Measurements from ENCODE around the gene FAM25G. TPM values are rescaled to one million over a fixed set of nuclear protein-coding genes. Genes with fewer than 3 reads are reported as not detected.

FAM25G gene
- total RNA-seq, 1 donor from 2014 or later: not detected

DNA sequence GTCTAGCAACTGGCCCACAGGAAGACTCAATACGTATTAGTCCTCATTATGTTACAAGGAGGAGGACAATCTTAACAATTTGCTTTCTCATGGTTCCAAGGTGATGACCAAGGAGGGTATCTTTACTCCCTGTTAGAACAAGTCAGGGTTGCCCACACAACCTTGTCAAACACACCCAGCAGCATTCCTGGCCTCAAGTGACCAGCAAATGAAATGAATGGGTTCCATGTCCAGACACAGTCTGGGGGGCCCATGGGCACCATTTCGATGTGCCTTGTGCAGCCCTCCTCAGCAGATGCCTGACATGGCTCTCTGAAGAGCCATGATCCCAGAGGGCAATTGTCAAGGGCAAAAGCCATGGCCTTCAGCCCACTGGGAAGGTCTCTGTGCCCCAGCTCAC, 48.4 kb downstream of the FAM25G start:
- H3K36me3 Mint-ChIP-seq (ENCODE audit: unreplicated experiment): peaks cover 16% of the 10 kb centered on the region
- peaks cover 11% of the 10 kb centered on the region for H3K9me3 Mint-ChIP-seq (ENCODE audit: unreplicated experiment)

DNA sequence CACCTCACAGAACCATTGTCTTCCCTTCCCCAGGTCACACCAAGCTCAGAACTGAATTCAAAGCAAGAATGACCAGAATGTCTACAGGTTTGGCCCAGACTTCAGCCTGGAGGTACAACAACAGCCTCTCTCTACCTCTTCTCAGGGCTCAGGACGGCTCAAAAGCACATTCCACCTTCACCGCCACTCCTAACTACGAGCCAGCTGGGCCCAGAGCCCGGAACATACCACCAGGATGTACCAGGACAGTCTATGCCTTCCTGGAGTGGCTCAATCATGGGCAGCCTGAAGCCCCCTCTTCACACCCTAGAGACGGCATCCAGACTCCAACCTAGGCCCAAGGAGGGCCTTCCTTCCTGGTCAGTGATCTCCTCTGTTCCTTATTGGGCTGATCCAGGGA, 49.1 kb downstream of the FAM25G start:
- H3K27me3 Mint-ChIP-seq (ENCODE audit: unreplicated experiment): peaks cover 4% of the 10 kb centered on the region
- no peaks in the 10 kb centered on the region for H3K4me1 Mint-ChIP-seq (ENCODE audit: low read depth, unreplicated experiment)
- no peak overlapping the region for H3K4me3 Mint-ChIP-seq (ENCODE audit: unreplicated experiment)
- TF ChIP-seq, protein P1, sequence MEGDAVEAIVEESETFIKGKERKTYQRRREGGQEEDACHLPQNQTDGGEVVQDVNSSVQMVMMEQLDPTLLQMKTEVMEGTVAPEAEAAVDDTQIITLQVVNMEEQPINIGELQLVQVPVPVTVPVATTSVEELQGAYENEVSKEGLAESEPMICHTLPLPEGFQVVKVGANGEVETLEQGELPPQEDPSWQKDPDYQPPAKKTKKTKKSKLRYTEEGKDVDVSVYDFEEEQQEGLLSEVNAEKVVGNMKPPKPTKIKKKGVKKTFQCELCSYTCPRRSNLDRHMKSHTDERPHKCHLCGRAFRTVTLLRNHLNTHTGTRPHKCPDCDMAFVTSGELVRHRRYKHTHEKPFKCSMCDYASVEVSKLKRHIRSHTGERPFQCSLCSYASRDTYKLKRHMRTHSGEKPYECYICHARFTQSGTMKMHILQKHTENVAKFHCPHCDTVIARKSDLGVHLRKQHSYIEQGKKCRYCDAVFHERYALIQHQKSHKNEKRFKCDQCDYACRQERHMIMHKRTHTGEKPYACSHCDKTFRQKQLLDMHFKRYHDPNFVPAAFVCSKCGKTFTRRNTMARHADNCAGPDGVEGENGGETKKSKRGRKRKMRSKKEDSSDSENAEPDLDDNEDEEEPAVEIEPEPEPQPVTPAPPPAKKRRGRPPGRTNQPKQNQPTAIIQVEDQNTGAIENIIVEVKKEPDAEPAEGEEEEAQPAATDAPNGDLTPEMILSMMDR (IDR thresholded peaks at IDR 0.05; ENCODE audit: partially characterized antibody, unreplicated experiment): no peak
- no peak overlapping the region for H3K27ac Mint-ChIP-seq (ENCODE audit: unreplicated experiment)
- no peak for DNase-seq
- peaks cover 16% of the 10 kb centered on the region for H3K36me3 Mint-ChIP-seq (ENCODE audit: unreplicated experiment)
- H3K9me3 Mint-ChIP-seq (ENCODE audit: unreplicated experiment): peaks cover 11% of the 10 kb centered on the region

More for the DNA sequence above, 48.4 kb downstream of the FAM25G start:
- no peaks in the 10 kb centered on the region for H3K4me1 Mint-ChIP-seq (ENCODE audit: low read depth, unreplicated experiment)
- H3K27me3 Mint-ChIP-seq (ENCODE audit: unreplicated experiment): peaks cover 5% of the 10 kb centered on the region
- H3K4me3 Mint-ChIP-seq (ENCODE audit: unreplicated experiment): no peak overlapping the region
- TF ChIP-seq, protein P1 (IDR thresholded peaks at IDR 0.05; ENCODE audit: partially characterized antibody, unreplicated experiment): no peak
- DNase-seq: no peak
- no peak overlapping the region for H3K27ac Mint-ChIP-seq (ENCODE audit: unreplicated experiment)

DNA sequence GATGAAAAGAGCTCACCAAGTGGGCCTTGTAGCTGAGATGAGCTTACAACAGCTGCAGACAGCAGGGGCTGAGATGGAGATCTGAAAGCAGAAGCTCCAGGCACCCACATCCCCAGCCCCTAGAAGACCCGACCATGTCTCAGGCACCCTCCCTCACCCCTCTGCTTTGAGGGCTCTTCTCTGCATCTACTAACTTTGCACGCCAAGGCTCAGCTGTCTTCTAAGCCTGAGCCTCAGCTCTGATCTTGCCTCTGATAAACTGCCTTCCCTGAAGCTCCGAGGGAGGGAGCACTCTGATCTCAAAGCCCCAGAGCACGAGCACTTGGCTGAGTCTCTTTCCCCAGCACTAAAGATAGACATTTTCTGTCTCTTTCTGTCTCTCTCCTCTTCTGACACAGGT, 49.6 kb downstream of the FAM25G start:
- Mint-ChIP-seq H3K27me3 (ENCODE audit: unreplicated experiment) (peaks cover 4% of the 10 kb centered on the region), H3K27ac (ENCODE audit: unreplicated experiment) (no peak overlapping the region), H3K9me3 (ENCODE audit: unreplicated experiment) (peaks cover 11% of the 10 kb centered on the region), H3K36me3 (ENCODE audit: unreplicated experiment) (peaks cover 16% of the 10 kb centered on the region), H3K4me1 (ENCODE audit: low read depth, unreplicated experiment) (no peaks in the 10 kb centered on the region), H3K4me3 (ENCODE audit: unreplicated experiment) (no peak overlapping the region)
- TF ChIP-seq, protein P1 (IDR thresholded peaks at IDR 0.05; ENCODE audit: partially characterized antibody, unreplicated experiment): no peak
- no peak for DNase-seq

DNA sequence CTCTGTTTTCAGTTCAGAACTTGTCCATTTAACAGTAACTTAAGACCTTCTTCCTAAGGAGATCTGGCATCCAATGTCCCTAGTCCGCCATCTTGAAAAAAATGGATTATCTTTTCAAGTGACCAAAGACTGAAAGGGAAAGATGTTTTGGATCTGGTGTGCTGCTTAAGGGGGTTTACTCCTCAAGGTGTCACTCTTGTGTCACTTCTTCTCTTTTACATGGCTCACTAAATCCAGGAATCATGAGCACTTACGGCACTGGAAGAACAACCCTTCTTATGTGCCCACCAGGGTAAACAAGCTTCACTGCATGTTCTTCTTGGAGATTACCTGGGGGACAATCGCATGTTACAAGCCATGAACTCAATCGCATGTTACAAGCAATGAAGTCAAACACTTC, 51.3 kb downstream of the FAM25G start:
- H3K27ac Mint-ChIP-seq (ENCODE audit: unreplicated experiment): no peak overlapping the region
- TF ChIP-seq, protein P1 (IDR thresholded peaks at IDR 0.05; ENCODE audit: partially characterized antibody, unreplicated experiment): no peak
- DNase-seq: no peak
- H3K27me3 Mint-ChIP-seq (ENCODE audit: unreplicated experiment): peaks cover 2% of the 10 kb centered on the region
- H3K9me3 Mint-ChIP-seq (ENCODE audit: unreplicated experiment): peaks cover 6% of the 10 kb centered on the region
- H3K4me3 Mint-ChIP-seq (ENCODE audit: unreplicated experiment): no peak overlapping the region
- no peaks in the 10 kb centered on the region for H3K4me1 Mint-ChIP-seq (ENCODE audit: low read depth, unreplicated experiment)
- H3K36me3 Mint-ChIP-seq (ENCODE audit: unreplicated experiment): peaks cover 7% of the 10 kb centered on the region

DNA sequence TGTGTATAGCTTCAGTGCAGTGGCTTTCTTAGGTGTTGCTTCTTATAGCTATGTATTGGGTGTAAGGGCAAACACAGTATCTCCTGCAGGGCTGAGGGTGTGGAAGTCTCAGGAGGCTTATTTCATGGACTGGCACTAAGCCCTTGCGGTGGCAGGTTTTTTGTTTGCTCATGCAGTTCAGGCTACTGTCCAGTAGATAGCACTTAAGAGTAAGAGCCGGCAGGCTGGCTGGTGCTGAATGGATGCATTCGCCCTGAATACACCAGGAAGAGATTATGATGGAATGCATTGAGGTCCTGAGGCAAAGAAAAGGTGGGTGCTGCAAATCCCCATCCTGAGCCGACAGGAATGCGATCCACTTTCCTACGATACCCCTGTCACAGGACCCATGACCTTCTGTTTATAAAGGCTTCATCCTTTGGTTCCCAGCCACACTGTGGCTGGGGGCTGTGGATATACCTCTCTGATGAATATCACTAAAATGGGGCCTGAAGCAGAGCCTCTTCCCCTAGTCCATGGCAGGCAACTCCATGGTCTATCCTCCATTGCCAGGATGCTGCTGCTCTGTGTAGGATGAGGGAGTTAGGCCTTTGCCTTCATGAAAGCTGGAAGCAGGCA, 52.5 kb downstream of the FAM25G start:
- TF ChIP-seq, protein P1 (IDR thresholded peaks at IDR 0.05; ENCODE audit: partially characterized antibody, unreplicated experiment): peak; percentile 51
- no peak overlapping the region for H3K27ac Mint-ChIP-seq (ENCODE audit: unreplicated experiment)
- no peaks in the 10 kb centered on the region for H3K4me1 Mint-ChIP-seq (ENCODE audit: low read depth, unreplicated experiment)
- H3K4me3 Mint-ChIP-seq (ENCODE audit: unreplicated experiment): no peak overlapping the region
- peaks cover 5% of the 10 kb centered on the region for H3K9me3 Mint-ChIP-seq (ENCODE audit: unreplicated experiment)
- peaks cover 2% of the 10 kb centered on the region for H3K27me3 Mint-ChIP-seq (ENCODE audit: unreplicated experiment)
- peak; percentile 54 for DNase-seq
- peaks cover 4% of the 10 kb centered on the region for H3K36me3 Mint-ChIP-seq (ENCODE audit: unreplicated experiment)

Measured in glutamatergic neuron (in vitro differentiated cells).